Ovary (tissue), 9 donors: ENCODE measurements around the gene PRDM1. TPM values are rescaled to one million over a fixed set of nuclear protein-coding genes. Genes with fewer than 3 reads are reported as not detected.

Experiments
- DNase-seq, 5 donors: peaks; one replicate each; pipeline ENCODE4 v3.0.0-alpha.2; 2019 to 2020
- H3K27ac ChIP-seq, 2 donors: fragments of 200-600 bp; one replicate each; pipeline versions ENCODE4 v1.5.1 to v1.8.0; 2019 to 2022
- H3K27me3 ChIP-seq: fragments of 200-600 bp; one replicate; pipeline ENCODE4 v1.8.0; 2022
- H3K36me3 ChIP-seq: fragments of 200-600 bp; sonication (generic); one replicate; pipeline ENCODE4 v1.5.1; 2019
- H3K4me1 ChIP-seq: one replicate; pipeline ENCODE4 v1.8.1; 2013; ENCODE audit warnings: mild to moderate bottlenecking, moderate library complexity; ENCODE audit not compliant: insufficient read depth
- H3K4me3 ChIP-seq: fragments of 200-600 bp; sonication (generic); one replicate; pipeline ENCODE4 v1.5.1; 2017
- H3K9me3 ChIP-seq, 2 donors: fragments of 200-600 bp in 1 of 2; sonication (generic) in 1 of 2; one replicate each; pipeline versions ENCODE4 v1.5.1 to v1.8.1; 2013 to 2019; ENCODE audit warnings: mild to moderate bottlenecking in 1 of 2, moderate library complexity in 1 of 2
- EP300 ChIP-seq: sonication (generic); formaldehyde crosslinking; IDR thresholded peaks from one replicate; pipeline ENCODE4 v1.6.1; 2017; ENCODE audit warnings: antibody characterized with exemption
- POLR2A ChIP-seq: fragments of 450-650 bp; IDR thresholded peaks from one replicate; pipeline ENCODE4 v1.6.1; 2017; ENCODE audit warnings: antibody characterized with exemption, mild to moderate bottlenecking, moderate library complexity
- WGBS, 3 donors: extraction: QIAGEN DNeasy Blood & Tissue Kit in 1 of 3; methylation state at CpG; one replicate each; pipeline versions ENCODE4 v1.1.5 to v1.1.7; 2013 to 2017; 5-methylcytosine and 5-hydroxymethylcytosine counted together
- intact Hi-C, 4 donors: fragments of 100-400 bp; cut with DNase I; formaldehyde crosslinking; loops; one replicate each; pipeline versions ENCODE4 v1.11.0 to v1.15.1; 2022 to 2023
- polyA plus RNA-seq, 2 donors: library from polyadenylated mRNA; stranded (reverse); fragments of 200-250 nt in 1 of 2; fragments of 350-450 nt in 1 of 2; fragmentation: Illumina TruSeq in 1 of 2; extraction: RNeasy Lipid Tissue Mini Kit (QIAGEN cat#74804) in 1 of 2; gene quantifications; one replicate each; pipeline ENCODE4 v1.2.3, GENCODE V29; 2013 to 2014
- total RNA-seq, 7 donors: library from RNA; depleted of rRNA in 2 of 7; stranded (reverse); fragments of >200 nt in 2 of 7; fragmentation: NEBNext Ultra II Directional in 3 of 7; extraction: Animal tissue kit (Norgen Biotek cat#: 25700) in 3 of 7; gene quantifications; one replicate each; pipeline versions ENCODE4 v1.1.0 to v1.2.4, GENCODE V29; 2016 to 2023
- TF ChIP-seq, protein P1 (sequence below), 3 donors: fragments of 450-650 bp in 2 of 3; fragments of 200-600 bp in 1 of 3; IDR thresholded peaks; one replicate each; pipeline versions ENCODE4 v1.5.1 to v1.8.0; 2016 to 2022; ENCODE audit warnings: antibody characterized with exemption in 3 of 3, mild to moderate bottlenecking in 1 of 3
- donor health status: DM: no; HTN: no; CAD: no; lungs with moderate emphysema.
- donor health status: DM: no; HTN: no; CAD: no.
- donor health status: Bipolar disorder and iron deficiency.
- donor health status: DM: yes; HTN: yes; CAD: no.
- donor health status: DM: no; HTN: no; CAD: no.
- donor health status: DM: yes; HTN: yes; CAD: no.

The PRDM1 gene
- total and polyA plus RNA-seq, 9 donors = 2.7 to 10.6 (median 4.4) TPM

DNA sequence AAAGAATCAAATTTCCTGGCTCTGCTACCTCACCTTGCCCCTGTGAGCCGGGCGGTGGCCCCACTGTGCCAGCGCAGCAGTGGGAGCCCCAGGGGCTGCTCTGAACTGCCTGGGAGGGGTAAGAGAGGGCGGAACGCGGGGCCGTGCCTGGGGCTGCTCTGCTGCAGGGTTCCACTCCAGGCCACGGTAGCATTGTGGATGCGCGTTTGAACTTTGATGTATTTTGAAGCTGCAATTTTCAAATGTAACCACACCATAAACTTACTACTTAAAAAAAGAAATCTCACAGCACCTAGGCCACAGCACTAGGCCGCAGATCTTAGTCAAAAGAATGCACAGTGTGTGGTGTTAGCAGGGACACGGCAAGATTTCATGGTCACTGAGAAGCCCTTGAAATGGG is 57.5 kb downstream of the PRDM1 start:
- no peaks in the 10 kb centered on the region for H3K4me1 ChIP-seq
- no peaks in the 10 kb centered on the region for H3K36me3 ChIP-seq
- H3K27ac ChIP-seq = no peak overlapping the region
- TF ChIP-seq POLR2A (no peak), EP300 (no peak)
- TF ChIP-seq, protein P1, sequence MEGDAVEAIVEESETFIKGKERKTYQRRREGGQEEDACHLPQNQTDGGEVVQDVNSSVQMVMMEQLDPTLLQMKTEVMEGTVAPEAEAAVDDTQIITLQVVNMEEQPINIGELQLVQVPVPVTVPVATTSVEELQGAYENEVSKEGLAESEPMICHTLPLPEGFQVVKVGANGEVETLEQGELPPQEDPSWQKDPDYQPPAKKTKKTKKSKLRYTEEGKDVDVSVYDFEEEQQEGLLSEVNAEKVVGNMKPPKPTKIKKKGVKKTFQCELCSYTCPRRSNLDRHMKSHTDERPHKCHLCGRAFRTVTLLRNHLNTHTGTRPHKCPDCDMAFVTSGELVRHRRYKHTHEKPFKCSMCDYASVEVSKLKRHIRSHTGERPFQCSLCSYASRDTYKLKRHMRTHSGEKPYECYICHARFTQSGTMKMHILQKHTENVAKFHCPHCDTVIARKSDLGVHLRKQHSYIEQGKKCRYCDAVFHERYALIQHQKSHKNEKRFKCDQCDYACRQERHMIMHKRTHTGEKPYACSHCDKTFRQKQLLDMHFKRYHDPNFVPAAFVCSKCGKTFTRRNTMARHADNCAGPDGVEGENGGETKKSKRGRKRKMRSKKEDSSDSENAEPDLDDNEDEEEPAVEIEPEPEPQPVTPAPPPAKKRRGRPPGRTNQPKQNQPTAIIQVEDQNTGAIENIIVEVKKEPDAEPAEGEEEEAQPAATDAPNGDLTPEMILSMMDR (IDR thresholded peaks at IDR 0.05) = no peak
- no peak for DNase-seq
- H3K4me3 ChIP-seq = no peak overlapping the region
- no peaks in the 10 kb centered on the region for H3K9me3 ChIP-seq
- WGBS, 3 donors = 84 to 91% (median 89%) methylated on average over 12 of the region's 12 CpGs
- H3K27me3 ChIP-seq = no peaks in the 10 kb centered on the region
- intact Hi-C loops = no loop called here

DNA sequence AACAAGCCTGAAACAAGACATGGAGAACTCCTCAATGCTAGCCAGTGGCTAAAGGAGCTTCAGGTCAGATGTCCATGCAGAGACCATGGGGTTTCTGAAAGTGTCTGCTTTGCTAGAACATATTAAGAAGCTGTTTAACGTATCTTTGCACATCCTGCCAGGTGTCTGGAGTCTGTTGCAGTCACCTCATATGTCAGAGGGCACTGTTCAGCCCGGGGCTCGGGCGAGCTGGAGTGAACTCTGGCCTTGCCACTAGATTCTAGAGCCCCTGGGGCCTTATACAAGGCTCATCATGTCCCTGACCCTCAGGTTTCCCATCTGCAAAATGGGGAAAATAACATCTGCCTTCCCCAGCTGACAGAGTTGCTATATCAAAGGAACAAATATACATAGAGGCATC is 59.0 kb downstream of the PRDM1 start:
- Histone ChIP-seq H3K27ac (no peak overlapping the region), H3K27me3 (no peaks in the 10 kb centered on the region), H3K4me3 (no peak overlapping the region), H3K9me3 (no peaks in the 10 kb centered on the region), H3K36me3 (no peaks in the 10 kb centered on the region), H3K4me1 (no peaks in the 10 kb centered on the region)
- TF ChIP-seq, protein P1 (IDR thresholded peaks at IDR 0.05) = no peak
- no peak for TF ChIP-seq POLR2A
- no peak for TF ChIP-seq EP300
- intact Hi-C loops = no loop called here
- WGBS, 3 donors = 46 to 65% (median 54%) methylated on average over 4 of the region's 4 CpGs
- DNase-seq = no peak

DNA sequence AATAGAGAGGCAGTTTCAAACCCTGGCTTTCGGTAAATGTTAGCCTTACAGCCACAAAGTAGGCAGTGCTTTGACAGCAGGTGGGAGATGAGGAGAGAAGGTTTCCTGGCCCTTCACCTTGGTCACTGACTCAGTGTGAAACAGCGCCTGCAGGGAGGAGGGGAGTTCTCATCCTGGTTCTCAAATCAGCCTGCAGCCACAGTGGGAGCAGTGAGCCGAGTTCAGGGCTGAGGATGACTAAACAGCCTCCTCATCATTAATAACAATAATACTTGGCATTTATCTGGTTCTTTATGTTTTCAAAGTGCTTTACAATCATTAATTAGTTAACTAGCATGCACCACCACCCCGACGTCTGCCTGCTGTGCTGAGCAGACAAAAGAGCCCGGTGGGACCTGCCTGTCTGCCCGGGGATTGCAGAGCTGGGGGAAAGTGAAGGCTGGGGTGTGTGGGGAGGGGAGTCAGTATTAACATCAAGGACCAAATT is 59.6 kb downstream of the PRDM1 start:
- Histone ChIP-seq H3K36me3 (no peaks in the 10 kb centered on the region), H3K27me3 (no peaks in the 10 kb centered on the region), H3K4me3 (no peak overlapping the region), H3K9me3 (no peaks in the 10 kb centered on the region), H3K27ac (no peak overlapping the region), H3K4me1 (no peaks in the 10 kb centered on the region)
- TF ChIP-seq EP300 (no peak), POLR2A (no peak)
- TF ChIP-seq, protein P1 (IDR thresholded peaks at IDR 0.05) = no peak
- intact Hi-C loops = no loop called here
- 27 to 32% (median 31%) methylated on average over 7 of the region's 7 CpGs for whole genome bisulfite sequencing, 3 donors
- no peak for DNase-seq

DNA sequence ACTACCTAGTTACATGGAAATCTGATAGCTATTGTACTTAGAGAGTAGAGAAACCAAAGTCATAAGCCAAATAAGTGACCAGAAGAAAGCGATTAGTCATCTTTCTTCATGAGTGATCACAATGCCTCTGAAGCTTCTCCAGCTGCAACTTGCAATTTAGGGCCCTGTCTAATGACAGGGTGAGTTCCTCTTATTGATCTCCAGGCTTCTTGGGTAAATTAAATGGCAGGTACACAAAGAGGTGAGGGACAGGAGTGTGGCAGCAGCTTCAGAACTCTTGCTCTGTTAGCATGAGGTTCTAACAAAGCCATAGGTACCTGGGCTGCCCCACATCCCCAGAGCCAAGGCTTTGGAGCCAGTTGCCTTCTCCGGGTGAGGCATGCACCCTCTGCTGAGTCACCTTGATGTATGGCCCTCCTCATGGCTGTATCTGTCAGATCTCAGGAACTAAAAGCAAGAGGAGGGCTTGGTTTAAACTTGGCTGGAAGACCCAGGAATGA is 60.8 kb downstream of the PRDM1 start:
- Histone ChIP-seq H3K36me3 (no peaks in the 10 kb centered on the region), H3K27me3 (no peaks in the 10 kb centered on the region), H3K9me3 (no peaks in the 10 kb centered on the region), H3K27ac (no peak overlapping the region), H3K4me1 (no peaks in the 10 kb centered on the region), H3K4me3 (no peak overlapping the region)
- no peak for DNase-seq
- intact Hi-C loops = no loop called here
- TF ChIP-seq EP300 (no peak), POLR2A (no peak)
- TF ChIP-seq, protein P1 (IDR thresholded peaks at IDR 0.05) = no peak
- 76 to 83% (median 80%) methylated on average over 2 of the region's 2 CpGs for WGBS, 3 donors
